HepG2 (cell line): ENCODE data around the gene TDRD9. TPM values are rescaled to one million over a fixed set of nuclear protein-coding genes. Genes with fewer than 3 reads are reported as not detected.

ENCODE experiments used
- BORCS8-MEF2B ChIP-seq: sonication (generic); formaldehyde crosslinking; IDR thresholded peaks from 2 replicates; pipeline ENCODE4 v1.8.0; 2022; ENCODE audit warnings: mild to moderate bottlenecking, missing genetic modification reagents
- HDAC2 ChIP-seq: sonication (generic); formaldehyde crosslinking; IDR thresholded peaks from 2 replicates; pipeline ENCODE4 v1.4.0; 2020; ENCODE audit warnings: missing genetic modification reagents
- HNRNPH1 ChIP-seq: fragments of 200-400 bp; formaldehyde crosslinking; optimal IDR thresholded peaks from 2 replicates; pipeline ENCODE3; 2017; ENCODE audit warnings: mild to moderate bottlenecking, low read depth, low read length
- IRF1 ChIP-seq: sonication (generic); formaldehyde crosslinking; IDR thresholded peaks from 2 replicates; pipeline ENCODE4 v1.4.0; 2020; ENCODE audit warnings: low read depth, mild to moderate bottlenecking, missing genetic modification reagents
- KLF9 ChIP-seq: IDR thresholded peaks from 2 replicates; pipeline ENCODE4 v1.6.1; 2016; ENCODE audit warnings: low read depth
- MED1 ChIP-seq: sonication (generic); formaldehyde crosslinking; IDR thresholded peaks from 2 replicates; pipeline ENCODE4 v1.4.0; 2020; ENCODE audit warnings: missing genetic modification reagents
- PAF1 ChIP-seq: IDR thresholded peaks from 2 replicates; pipeline ENCODE4 v1.6.1; 2016; ENCODE audit warnings: missing genetic modification reagents, missing compliant biosample characterization
- POLR2AphosphoS2 ChIP-seq: IDR thresholded peaks from 2 replicates; pipeline ENCODE4 v1.6.1; 2011; ENCODE audit warnings: low read depth, low read length, improper control_type of control experiment
- SMARCC2 ChIP-seq: fragments of 450-650 bp; IDR thresholded peaks from 2 replicates; pipeline ENCODE4 v1.6.1; 2017; ENCODE audit warnings: antibody characterized with exemption, mild to moderate bottlenecking
- TAF15 ChIP-seq: fragments of 200-400 bp; formaldehyde crosslinking; IDR thresholded peaks from one replicate; pipeline ENCODE4 v1.6.1; 2018; ENCODE audit warnings: mild to moderate bottlenecking, low read depth, low read length; ENCODE audit not compliant: poor library complexity, severe bottlenecking
- ZC3H4 ChIP-seq: sonication (generic); formaldehyde crosslinking; IDR thresholded peaks from 2 replicates; pipeline ENCODE4 v1.4.0; 2020; ENCODE audit warnings: missing genetic modification reagents, borderline replicate concordance
- ZNF12 ChIP-seq: sonication (generic); formaldehyde crosslinking; IDR thresholded peaks from 2 replicates; pipeline ENCODE4 v1.5.0; 2020; ENCODE audit warnings: missing genetic modification reagents
- ZNF276 ChIP-seq: sonication (generic); formaldehyde crosslinking; IDR thresholded peaks from 2 replicates; pipeline ENCODE4 v1.4.0; 2020; ENCODE audit warnings: mild to moderate bottlenecking, low read depth, missing genetic modification reagents
- ZNF557 ChIP-seq: sonication (generic); formaldehyde crosslinking; IDR thresholded peaks from 2 replicates; pipeline ENCODE4 v1.4.0; 2020; ENCODE audit warnings: missing genetic modification reagents
- ZNF788 ChIP-seq: sonication (generic); formaldehyde crosslinking; IDR thresholded peaks from 2 replicates; pipeline ENCODE4 v1.5.0; 2020; ENCODE audit warnings: mild to moderate bottlenecking, missing genetic modification reagents, borderline replicate concordance
- polyA plus RNA-seq, 8 experiments: library from polyadenylated mRNA; depleted of rRNA in 3 of 8; stranded (reverse) in 7 of 8; unstranded in 1 of 8; fragments of >200 nt; fragmentation: Illumina TruSeq in 4 of 8; extraction: Trizol in 4 of 8; gene quantifications; 2 replicates each; pipeline versions ENCODE4 v1.2.1 to v1.2.3, GENCODE V29; 2011 to 2016; ENCODE audit warnings: low read depth in 4 of 8, missing spikeins in 1 of 8, mixed read lengths in 1 of 8; ENCODE audit not compliant: insufficient read depth in 1 of 8
- total RNA-seq, 5 experiments: library from RNA; depleted of rRNA; stranded (reverse); fragments of >200 nt; fragmentation: Illumina TruSeq; extraction: Trizol; gene quantifications; 2 replicates each; pipeline ENCODE4 v1.2.3, GENCODE V29; 2016; ENCODE audit warnings: low read depth in 1 of 5
- TF ChIP-seq, protein P1 (sequence below): sonication (generic); formaldehyde crosslinking; IDR thresholded peaks from 2 replicates; pipeline ENCODE4 v1.4.0; 2020; ENCODE audit warnings: mild to moderate bottlenecking, missing genetic modification reagents
- TF ChIP-seq, protein P2 (sequence below): sonication (generic); formaldehyde crosslinking; IDR thresholded peaks from 2 replicates; pipeline ENCODE4 v1.5.0; 2020; ENCODE audit warnings: missing genetic modification reagents
- TF ChIP-seq, protein P3 (sequence below): sonication (generic); formaldehyde crosslinking; IDR thresholded peaks from 2 replicates; pipeline ENCODE4 v1.5.0; 2020; ENCODE audit warnings: missing genetic modification reagents
- TF ChIP-seq, protein P4 (sequence below): sonication (generic); formaldehyde crosslinking; IDR thresholded peaks from 2 replicates; pipeline ENCODE4 v1.4.0; 2020; ENCODE audit warnings: missing genetic modification reagents, borderline replicate concordance

TDRD9 gene
- total and polyA plus RNA-seq, 2 of the 13 experiments (the other 11 are each of a cell fraction or from before 2014, with no cell fraction given): not detected

- peak; percentile 36; the same call in 1 of the 2 replicates for TF ChIP-seq MED1 (CRISPR knock-in tag)
- TF ChIP-seq HNRNPH1: no peak
- no peak for TF ChIP-seq BORCS8-MEF2B (CRISPR knock-in tag)
- TF ChIP-seq, protein P1, sequence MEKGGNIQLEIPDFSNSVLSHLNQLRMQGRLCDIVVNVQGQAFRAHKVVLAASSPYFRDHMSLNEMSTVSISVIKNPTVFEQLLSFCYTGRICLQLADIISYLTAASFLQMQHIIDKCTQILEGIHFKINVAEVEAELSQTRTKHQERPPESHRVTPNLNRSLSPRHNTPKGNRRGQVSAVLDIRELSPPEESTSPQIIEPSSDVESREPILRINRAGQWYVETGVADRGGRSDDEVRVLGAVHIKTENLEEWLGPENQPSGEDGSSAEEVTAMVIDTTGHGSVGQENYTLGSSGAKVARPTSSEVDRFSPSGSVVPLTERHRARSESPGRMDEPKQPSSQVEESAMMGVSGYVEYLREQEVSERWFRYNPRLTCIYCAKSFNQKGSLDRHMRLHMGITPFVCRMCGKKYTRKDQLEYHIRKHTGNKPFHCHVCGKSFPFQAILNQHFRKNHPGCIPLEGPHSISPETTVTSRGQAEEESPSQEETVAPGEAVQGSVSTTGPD (CRISPR knock-in tag): peak; percentile 70; the same call in 1 of the 2 replicates
- no peak for TF ChIP-seq ZNF557
- TF ChIP-seq KLF9: no peak
- TF ChIP-seq SMARCC2: no peak
- no peak for TF ChIP-seq ZC3H4 (CRISPR knock-in tag)
- TF ChIP-seq, protein P2, sequence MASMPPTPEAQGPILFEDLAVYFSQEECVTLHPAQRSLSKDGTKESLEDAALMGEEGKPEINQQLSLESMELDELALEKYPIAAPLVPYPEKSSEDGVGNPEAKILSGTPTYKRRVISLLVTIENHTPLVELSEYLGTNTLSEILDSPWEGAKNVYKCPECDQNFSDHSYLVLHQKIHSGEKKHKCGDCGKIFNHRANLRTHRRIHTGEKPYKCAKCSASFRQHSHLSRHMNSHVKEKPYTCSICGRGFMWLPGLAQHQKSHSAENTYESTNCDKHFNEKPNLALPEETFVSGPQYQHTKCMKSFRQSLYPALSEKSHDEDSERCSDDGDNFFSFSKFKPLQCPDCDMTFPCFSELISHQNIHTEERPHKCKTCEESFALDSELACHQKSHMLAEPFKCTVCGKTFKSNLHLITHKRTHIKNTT (CRISPR knock-in tag): no peak
- no peak for TF ChIP-seq ZNF12 (CRISPR knock-in tag)
- no peak for TF ChIP-seq HDAC2
- TF ChIP-seq, protein P3, sequence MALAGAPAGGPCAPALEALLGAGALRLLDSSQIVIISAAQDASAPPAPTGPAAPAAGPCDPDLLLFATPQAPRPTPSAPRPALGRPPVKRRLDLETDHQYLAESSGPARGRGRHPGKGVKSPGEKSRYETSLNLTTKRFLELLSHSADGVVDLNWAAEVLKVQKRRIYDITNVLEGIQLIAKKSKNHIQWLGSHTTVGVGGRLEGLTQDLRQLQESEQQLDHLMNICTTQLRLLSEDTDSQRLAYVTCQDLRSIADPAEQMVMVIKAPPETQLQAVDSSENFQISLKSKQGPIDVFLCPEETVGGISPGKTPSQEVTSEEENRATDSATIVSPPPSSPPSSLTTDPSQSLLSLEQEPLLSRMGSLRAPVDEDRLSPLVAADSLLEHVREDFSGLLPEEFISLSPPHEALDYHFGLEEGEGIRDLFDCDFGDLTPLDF (CRISPR knock-in tag): no peak
- TF ChIP-seq ZNF788: no peak
- no peak for TF ChIP-seq PAF1 (CRISPR knock-in tag)
- TF ChIP-seq, protein P4, sequence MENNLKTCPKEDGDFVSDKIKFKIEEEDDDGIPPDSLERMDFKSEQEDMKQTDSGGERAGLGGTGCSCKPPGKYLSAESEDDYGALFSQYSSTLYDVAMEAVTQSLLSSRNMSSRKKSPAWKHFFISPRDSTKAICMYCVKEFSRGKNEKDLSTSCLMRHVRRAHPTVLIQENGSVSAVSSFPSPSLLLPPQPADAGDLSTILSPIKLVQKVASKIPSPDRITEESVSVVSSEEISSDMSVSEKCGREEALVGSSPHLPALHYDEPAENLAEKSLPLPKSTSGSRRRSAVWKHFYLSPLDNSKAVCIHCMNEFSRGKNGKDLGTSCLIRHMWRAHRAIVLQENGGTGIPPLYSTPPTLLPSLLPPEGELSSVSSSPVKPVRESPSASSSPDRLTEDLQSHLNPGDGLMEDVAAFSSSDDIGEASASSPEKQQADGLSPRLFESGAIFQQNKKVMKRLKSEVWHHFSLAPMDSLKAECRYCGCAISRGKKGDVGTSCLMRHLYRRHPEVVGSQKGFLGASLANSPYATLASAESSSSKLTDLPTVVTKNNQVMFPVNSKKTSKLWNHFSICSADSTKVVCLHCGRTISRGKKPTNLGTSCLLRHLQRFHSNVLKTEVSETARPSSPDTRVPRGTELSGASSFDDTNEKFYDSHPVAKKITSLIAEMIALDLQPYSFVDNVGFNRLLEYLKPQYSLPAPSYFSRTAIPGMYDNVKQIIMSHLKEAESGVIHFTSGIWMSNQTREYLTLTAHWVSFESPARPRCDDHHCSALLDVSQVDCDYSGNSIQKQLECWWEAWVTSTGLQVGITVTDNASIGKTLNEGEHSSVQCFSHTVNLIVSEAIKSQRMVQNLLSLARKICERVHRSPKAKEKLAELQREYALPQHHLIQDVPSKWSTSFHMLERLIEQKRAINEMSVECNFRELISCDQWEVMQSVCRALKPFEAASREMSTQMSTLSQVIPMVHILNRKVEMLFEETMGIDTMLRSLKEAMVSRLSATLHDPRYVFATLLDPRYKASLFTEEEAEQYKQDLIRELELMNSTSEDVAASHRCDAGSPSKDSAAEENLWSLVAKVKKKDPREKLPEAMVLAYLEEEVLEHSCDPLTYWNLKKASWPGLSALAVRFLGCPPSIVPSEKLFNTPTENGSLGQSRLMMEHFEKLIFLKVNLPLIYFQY (CRISPR knock-in tag): no peak
- TF ChIP-seq ZNF276 (CRISPR knock-in tag): no peak
- TF ChIP-seq TAF15: no peak
- no peak for TF ChIP-seq POLR2AphosphoS2
- TF ChIP-seq IRF1 (CRISPR knock-in tag): no peak
These were observed 30.9 kb upstream of the TDRD9 start (continued) for GRCh38 chr14:103897075-103897947.
